Muscle layer of colon (tissue), 2 donors: ENCODE measurements around the gene NAP1L1.

Source experiments
- H3K27ac ChIP-seq: one replicate; pipeline ENCODE4 v1.7.0; 2013; ENCODE audit warnings: low read depth, mild to moderate bottlenecking, low read length, moderate library complexity
- H3K27me3 ChIP-seq, 2 donors: one replicate each; pipeline ENCODE4 v1.7.0; 2013; ENCODE audit warnings: low read length in 2 of 2, mild to moderate bottlenecking in 2 of 2; ENCODE audit not compliant: insufficient read depth in 2 of 2, control insufficient read depth in 1 of 2
- H3K36me3 ChIP-seq: one replicate; pipeline ENCODE4 v1.7.0; 2013; ENCODE audit warnings: mild to moderate bottlenecking, low read length; ENCODE audit not compliant: insufficient read depth
- H3K4me1 ChIP-seq: one replicate; pipeline ENCODE4 v1.7.0; 2013; ENCODE audit warnings: mild to moderate bottlenecking, low read length; ENCODE audit not compliant: insufficient read depth
- H3K4me3 ChIP-seq, 2 donors: one replicate each; pipeline ENCODE4 v1.7.0; 2013; ENCODE audit warnings: low read length in 2 of 2, low read depth in 1 of 2, mild to moderate bottlenecking in 1 of 2, moderate library complexity in 1 of 2
- H3K9ac ChIP-seq: one replicate; pipeline ENCODE4 v1.7.0; 2013; ENCODE audit warnings: low read length
- H3K9me3 ChIP-seq: one replicate; pipeline ENCODE4 v1.7.0; 2013; ENCODE audit warnings: mild to moderate bottlenecking, low read length
- donor health status: abdominal sarcoma.
- donor health status: Adenocarcinoma of cecum.

Gene NAP1L1

GRCh38 chr12:76080729-76081415, 3.6 kb downstream of the NAP1L1 start:
- Histone ChIP-seq H3K4me1 (peaks cover 22% of the 10 kb centered on the region), H3K9ac (no peak overlapping the region), H3K36me3 (no peaks in the 10 kb centered on the region), H3K27ac (no peak overlapping the region), H3K4me3 (no peak overlapping the region), H3K27me3 (no peaks in the 10 kb centered on the region), H3K9me3 (no peaks in the 10 kb centered on the region)

GRCh38 chr12:76080017-76080728, 4.3 kb downstream of the NAP1L1 start:
- no peak overlapping the region for H3K9ac ChIP-seq
- H3K27ac ChIP-seq, result no peak overlapping the region
- H3K36me3 ChIP-seq, result no peaks in the 10 kb centered on the region
- no peaks in the 10 kb centered on the region for H3K9me3 ChIP-seq
- H3K4me3 ChIP-seq, result no peak overlapping the region
- H3K4me1 ChIP-seq, result peaks cover 24% of the 10 kb centered on the region
- H3K27me3 ChIP-seq, result no peaks in the 10 kb centered on the region

- Histone ChIP-seq H3K27me3 (no peaks in the 10 kb centered on the region), H3K9me3 (no peaks in the 10 kb centered on the region), H3K4me3 (no peak overlapping the region), H3K36me3 (no peaks in the 10 kb centered on the region), H3K27ac (no peak overlapping the region), H3K9ac (no peak overlapping the region), H3K4me1 (peaks cover 24% of the 10 kb centered on the region)
Observed at GRCh38 chr12:76078748-76079147, 5.7 kb downstream of the NAP1L1 start.

GRCh38 chr12:76075448-76075847, 9.0 kb downstream of the NAP1L1 start:
- H3K4me3 ChIP-seq, result no peak overlapping the region
- H3K4me1 ChIP-seq, result peaks cover 5% of the 10 kb centered on the region
- no peak overlapping the region for H3K27ac ChIP-seq
- no peaks in the 10 kb centered on the region for H3K36me3 ChIP-seq
- H3K27me3 ChIP-seq, result no peaks in the 10 kb centered on the region
- no peaks in the 10 kb centered on the region for H3K9me3 ChIP-seq
- no peak overlapping the region for H3K9ac ChIP-seq

GRCh38 chr12:76074701-76075336, 9.7 kb downstream of the NAP1L1 start:
- H3K9ac ChIP-seq, result no peak overlapping the region
- H3K4me1 ChIP-seq, result peaks cover 5% of the 10 kb centered on the region
- H3K27ac ChIP-seq, result no peak overlapping the region
- no peaks in the 10 kb centered on the region for H3K36me3 ChIP-seq
- no peaks in the 10 kb centered on the region for H3K27me3 ChIP-seq
- no peak overlapping the region for H3K4me3 ChIP-seq
- no peaks in the 10 kb centered on the region for H3K9me3 ChIP-seq

GRCh38 chr12:76073561-76073960, 10.9 kb downstream of the NAP1L1 start:
- no peak overlapping the region for H3K4me3 ChIP-seq
- H3K27ac ChIP-seq, result no peak overlapping the region
- H3K4me1 ChIP-seq, result peaks cover 5% of the 10 kb centered on the region
- no peaks in the 10 kb centered on the region for H3K27me3 ChIP-seq
- H3K9me3 ChIP-seq, result no peaks in the 10 kb centered on the region
- H3K36me3 ChIP-seq, result peaks cover 6% of the 10 kb centered on the region
- no peak overlapping the region for H3K9ac ChIP-seq

- H3K9ac ChIP-seq, result no peak overlapping the region
- peaks cover 10% of the 10 kb centered on the region for H3K36me3 ChIP-seq
- peaks cover 5% of the 10 kb centered on the region for H3K4me1 ChIP-seq
- H3K4me3 ChIP-seq, result no peak overlapping the region
- no peaks in the 10 kb centered on the region for H3K9me3 ChIP-seq
- no peaks in the 10 kb centered on the region for H3K27me3 ChIP-seq
- H3K27ac ChIP-seq, result no peak overlapping the region
Observed at GRCh38 chr12:76072568-76072967, 11.9 kb downstream of the NAP1L1 start.

GRCh38 chr12:76069339-76069738, 15.1 kb downstream of the NAP1L1 start:
- peaks cover 16% of the 10 kb centered on the region for H3K36me3 ChIP-seq
- no peaks in the 10 kb centered on the region for H3K4me1 ChIP-seq

GRCh38 chr12:76065917-76066316, 18.6 kb downstream of the NAP1L1 start:
- no peak overlapping the region for H3K9ac ChIP-seq
- no peak overlapping the region for H3K4me3 ChIP-seq
- H3K27me3 ChIP-seq, result no peaks in the 10 kb centered on the region
- peaks cover 20% of the 10 kb centered on the region for H3K36me3 ChIP-seq
- no peaks in the 10 kb centered on the region for H3K4me1 ChIP-seq
- no peak overlapping the region for H3K27ac ChIP-seq
- no peaks in the 10 kb centered on the region for H3K9me3 ChIP-seq

More at GRCh38 chr12:76069339-76069738, 15.1 kb downstream of the NAP1L1 start:
- Histone ChIP-seq H3K9me3 (no peaks in the 10 kb centered on the region), H3K9ac (no peak overlapping the region), H3K27me3 (no peaks in the 10 kb centered on the region), H3K27ac (no peak overlapping the region), H3K4me3 (no peak overlapping the region)

GRCh38 chr12:76064904-76065303, 19.6 kb downstream of the NAP1L1 start:
- no peak overlapping the region for H3K4me3 ChIP-seq
- H3K27ac ChIP-seq, result no peak overlapping the region
- no peaks in the 10 kb centered on the region for H3K27me3 ChIP-seq
- H3K9ac ChIP-seq, result no peak overlapping the region
- H3K9me3 ChIP-seq, result no peaks in the 10 kb centered on the region
- H3K4me1 ChIP-seq, result no peaks in the 10 kb centered on the region
- peaks cover 20% of the 10 kb centered on the region for H3K36me3 ChIP-seq

- H3K9ac ChIP-seq, result no peak overlapping the region
- no peaks in the 10 kb centered on the region for H3K4me1 ChIP-seq
- peaks cover 21% of the 10 kb centered on the region for H3K36me3 ChIP-seq
- no peaks in the 10 kb centered on the region for H3K27me3 ChIP-seq
- no peak overlapping the region for H3K27ac ChIP-seq
- no peak overlapping the region for H3K4me3 ChIP-seq
- H3K9me3 ChIP-seq, result no peaks in the 10 kb centered on the region
Observed at GRCh38 chr12:76060111-76060510, 24.4 kb downstream of the NAP1L1 start.
